Measurements from ENCODE around the gene C2orf92.

C2orf92 gene

DNA sequence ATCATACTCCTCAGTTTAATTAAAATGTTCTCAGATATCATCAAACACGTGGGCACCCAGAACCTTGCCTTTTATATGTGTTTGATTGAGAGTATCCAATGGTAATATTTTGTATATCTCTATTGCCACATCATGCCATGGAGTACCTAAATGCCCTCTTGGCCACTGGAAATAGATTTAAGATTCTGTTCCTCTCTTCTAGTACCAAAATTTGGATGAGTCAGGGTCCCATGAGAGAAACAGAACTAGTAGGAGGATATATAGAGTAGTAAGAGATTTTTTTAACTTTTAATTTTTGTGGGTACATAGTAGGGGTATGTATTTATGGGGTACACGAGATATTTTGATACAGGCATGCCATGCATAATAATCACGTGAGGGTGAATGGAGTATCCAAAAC, 34.2 kb downstream of the C2orf92 start:
- no peak for TF ChIP-seq CTCF (IDR thresholded peaks at IDR 0.05; ENCODE audit: low read length, missing control alignments)
- no peak overlapping the region for H3K4me3 ChIP-seq (replicated peaks; ENCODE audit: low read depth, low read length)

DNA sequence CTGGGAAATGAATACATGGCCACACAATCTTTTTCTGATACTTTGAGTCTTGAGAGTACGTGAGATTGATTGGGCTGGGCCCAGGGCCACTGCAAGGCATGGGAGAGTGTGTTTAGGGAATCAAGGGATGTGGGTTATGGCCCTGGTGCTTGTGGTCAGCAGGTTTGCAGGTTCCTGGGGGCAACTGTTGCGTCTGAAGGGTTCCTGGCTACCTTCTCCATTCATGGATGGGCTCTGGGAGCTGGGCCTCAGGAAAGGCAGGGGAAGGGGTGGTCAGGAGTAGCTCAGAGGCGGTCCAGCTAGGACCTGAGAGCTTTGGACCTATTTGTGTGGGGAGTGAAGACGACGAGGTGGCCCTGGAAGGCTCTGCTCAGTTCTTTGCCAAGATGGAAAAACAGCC, 35.5 kb downstream of the C2orf92 start:
- TF ChIP-seq CTCF (IDR thresholded peaks at IDR 0.05; ENCODE audit: low read length, missing control alignments) = no peak
- H3K4me3 ChIP-seq (replicated peaks; ENCODE audit: low read depth, low read length) = no peak overlapping the region
- no peak for DNase-seq (ENCODE audit: low read depth)

More for the DNA sequence above, 34.2 kb downstream of the C2orf92 start:
- no peak for DNase-seq (ENCODE audit: low read depth)

DNA sequence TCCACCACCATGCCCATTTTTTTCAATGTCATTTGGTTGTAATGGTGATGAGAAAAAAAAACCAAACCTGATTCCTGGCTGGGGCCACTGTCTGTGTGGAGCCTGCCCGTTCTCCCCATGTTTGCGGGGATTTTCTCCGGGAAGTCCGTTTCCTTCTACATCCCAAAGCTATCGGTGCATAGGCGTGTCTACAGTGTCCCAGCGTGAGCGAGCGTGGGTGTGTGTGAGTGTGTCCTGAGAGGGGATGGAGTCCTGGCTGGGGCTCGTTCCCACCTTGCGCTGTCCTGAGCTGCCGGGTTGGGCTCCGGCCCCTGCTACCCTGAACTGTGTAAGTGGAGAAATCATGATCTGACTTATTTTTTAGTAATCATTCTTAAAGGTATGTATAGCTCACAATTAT, 36.6 kb downstream of the C2orf92 start:
- TF ChIP-seq CTCF (IDR thresholded peaks at IDR 0.05; ENCODE audit: low read length, missing control alignments) = no peak
- H3K4me3 ChIP-seq (replicated peaks; ENCODE audit: low read depth, low read length) = no peak overlapping the region
- no peak for DNase-seq (ENCODE audit: low read depth)

DNA sequence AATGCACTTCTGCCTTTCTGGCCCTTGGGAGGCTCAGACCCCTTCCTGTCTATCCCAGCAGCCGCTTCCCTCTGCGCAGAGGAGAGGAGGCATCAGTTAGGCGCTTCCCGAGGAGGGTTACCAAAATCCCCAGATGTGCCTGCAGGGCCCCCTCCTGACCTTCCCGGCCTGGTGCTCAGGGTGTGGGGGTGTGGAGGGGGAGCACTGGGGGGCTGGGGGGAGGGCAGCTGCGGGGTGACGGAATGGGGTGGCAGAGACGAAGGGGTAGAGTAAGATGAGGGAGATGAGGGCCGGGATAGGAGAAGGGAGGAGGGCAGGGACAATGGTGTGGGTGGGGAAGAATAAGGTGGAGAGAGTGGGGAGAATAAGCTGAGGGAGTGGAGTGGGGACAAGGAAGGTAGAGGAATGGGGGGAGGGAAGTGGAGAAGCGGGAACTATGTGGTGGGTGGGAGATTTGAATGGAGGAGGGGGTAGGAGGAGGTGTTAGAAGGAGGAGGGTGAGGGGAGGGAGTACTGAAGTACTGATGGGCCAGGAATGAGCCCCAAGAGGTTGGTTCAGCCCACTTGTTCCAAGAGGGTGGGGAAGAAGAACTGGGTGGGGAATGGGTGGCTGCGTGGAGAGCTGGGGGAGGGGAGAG, 37.3 kb downstream of the C2orf92 start:
- no peak for DNase-seq (ENCODE audit: low read depth)
- no peak overlapping the region for H3K4me3 ChIP-seq (replicated peaks; ENCODE audit: low read depth, low read length)
- no peak for TF ChIP-seq CTCF (IDR thresholded peaks at IDR 0.05; ENCODE audit: low read length, missing control alignments)

DNA sequence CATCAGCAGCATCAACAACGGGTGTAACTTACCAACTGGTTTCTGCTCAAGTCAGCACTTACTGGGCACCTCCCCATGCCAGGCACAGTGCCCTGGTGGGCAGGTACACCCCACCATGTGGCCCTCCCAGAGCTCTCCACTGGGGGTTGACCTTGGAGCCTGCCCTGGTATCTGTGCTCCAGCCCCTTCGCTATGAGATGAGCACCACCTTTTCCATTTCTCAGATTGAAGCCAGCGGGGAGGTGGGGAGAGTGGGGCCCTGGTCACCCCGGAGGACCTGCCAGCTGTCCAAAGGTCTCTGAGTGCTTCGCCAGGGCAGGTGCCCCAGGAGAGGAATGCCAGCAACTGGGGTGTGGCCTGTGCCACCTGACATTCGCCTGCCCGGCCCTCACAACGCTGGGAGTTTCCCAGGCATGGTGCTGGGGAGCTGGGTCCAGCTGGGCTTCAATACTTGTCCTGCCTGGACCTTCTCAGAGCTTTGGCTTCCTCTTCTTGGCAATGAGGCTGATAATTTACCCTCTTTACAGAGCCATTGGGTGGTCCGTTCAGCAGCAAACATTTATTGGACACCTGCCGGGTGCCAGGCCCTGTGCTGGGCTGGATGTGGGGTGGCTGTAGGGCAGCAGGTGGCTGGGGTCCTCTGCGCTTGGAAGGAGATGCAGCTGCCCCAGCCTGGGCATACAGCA, 38.0 kb downstream of the C2orf92 start:
- no peak overlapping the region for H3K4me3 ChIP-seq (replicated peaks; ENCODE audit: low read depth, low read length)
- TF ChIP-seq CTCF (IDR thresholded peaks at IDR 0.05; ENCODE audit: low read length, missing control alignments) = no peak
- DNase-seq (ENCODE audit: low read depth) = no peak

- no peak overlapping the region for H3K4me3 ChIP-seq (replicated peaks; ENCODE audit: low read depth, low read length)
- no peak for TF ChIP-seq CTCF (IDR thresholded peaks at IDR 0.05; ENCODE audit: low read length, missing control alignments)
- no peak for DNase-seq (ENCODE audit: low read depth)
Observed at GRCh38 chr2:97708048-97708380, 38.5 kb downstream of the C2orf92 start.

DNA sequence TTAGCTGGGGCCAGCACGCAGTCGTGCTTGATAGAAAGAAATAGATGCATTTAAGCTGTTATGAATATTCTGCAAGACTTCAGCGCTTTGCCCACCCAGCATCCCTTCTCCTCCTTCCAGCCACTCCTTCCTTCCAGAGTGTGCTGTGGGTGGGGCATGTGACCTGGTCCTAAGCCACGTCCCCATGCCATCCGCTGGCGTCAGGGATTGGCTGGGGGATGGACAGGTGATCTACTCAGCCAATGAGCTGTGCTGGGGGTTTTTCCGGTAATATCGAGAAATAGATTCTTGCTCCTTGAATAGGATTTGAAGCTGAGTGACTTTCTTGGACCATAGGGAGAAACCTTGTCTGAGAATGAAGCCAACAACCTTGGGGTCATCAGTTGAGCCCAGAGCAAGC, 39.1 kb downstream of the C2orf92 start:
- DNase-seq (ENCODE audit: low read depth) = no peak
- no peak for TF ChIP-seq CTCF (IDR thresholded peaks at IDR 0.05; ENCODE audit: low read length, missing control alignments)
- no peak overlapping the region for H3K4me3 ChIP-seq (replicated peaks; ENCODE audit: low read depth, low read length)
